Activated B cell treated with CpG ODN at 0.5 μM for 24 hours (primary cell): Measurements from ENCODE around the gene DCN. TPM values are rescaled to one million over a fixed set of nuclear protein-coding genes. Genes with fewer than 3 reads are reported as not detected.

Experiments used
- ATAC-seq: fragments of 200-7000 bp; cut with Tn5 transposase; one replicate; pipeline ENCODE4 v1.10.0; 2021; ENCODE audit warnings: low read depth, mild to moderate bottlenecking, moderate library complexity
- CTCF ChIA-PET: fragments of 350-600 bp; sonication (Branson Sonifier 250); formaldehyde crosslinking; loops from one replicate; lab custom pipeline; 2021; ENCODE audit warnings: antibody characterized with exemption; lab: Charles Lee
- POLR2A ChIA-PET: fragments of 350-600 bp; sonication (Branson Sonifier 250); formaldehyde crosslinking; loops from one replicate; lab custom pipeline; 2021; ENCODE audit warnings: antibody characterized with exemption; lab: Charles Lee
- DNase-seq: peaks from one replicate; pipeline ENCODE4 v3.0.0; 2022
- H3K27ac Mint-ChIP-seq: one replicate; pipeline ENCODE4 v1.8.0; 2020; ENCODE audit warnings: mixed read lengths
- H3K27me3 Mint-ChIP-seq: one replicate; pipeline ENCODE4 v1.8.0; 2021; ENCODE audit warnings: mixed read lengths
- H3K36me3 Mint-ChIP-seq: one replicate; pipeline ENCODE4 v1.8.0; 2021; ENCODE audit warnings: low read depth, mixed read lengths
- H3K4me1 Mint-ChIP-seq: one replicate; pipeline ENCODE4 v1.8.0; 2021; ENCODE audit warnings: mixed read lengths
- H3K4me3 Mint-ChIP-seq: one replicate; pipeline ENCODE4 v1.8.0; 2020; ENCODE audit warnings: mild to moderate bottlenecking, mixed read lengths
- H3K9me3 Mint-ChIP-seq: one replicate; pipeline ENCODE4 v1.8.0; 2020; ENCODE audit warnings: mixed read lengths
- CTCF ChIP-seq: fragments of 200-600 bp; IDR thresholded peaks from one replicate; pipeline ENCODE4 v1.8.0; 2022; ENCODE audit warnings: antibody characterized with exemption, mild to moderate bottlenecking
- intact Hi-C: fragments of 100-400 bp; cut with micrococcal nuclease; formaldehyde crosslinking; loops from one replicate; pipeline ENCODE4 v1.15.1; 2024
- total RNA-seq: library from RNA; stranded (reverse); gene quantifications from 2 replicates; pipeline ENCODE4 v1.2.3, GENCODE V29; 2022

Gene DCN
- total RNA-seq, 1 donor from 2014 or later: not detected

- intact Hi-C loops: no loop called here
- no peaks in the 10 kb centered on the region for H3K4me1 Mint-ChIP-seq
- no peak for DNase-seq
- no peak overlapping the region for H3K4me3 Mint-ChIP-seq
- no peak for TF ChIP-seq CTCF
- ChIA-PET CTCF (no interaction called here), POLR2A (no interaction called here)
- H3K27ac Mint-ChIP-seq: no peak overlapping the region
- H3K27me3 Mint-ChIP-seq: peaks cover 2% of the 10 kb centered on the region
- H3K36me3 Mint-ChIP-seq: no peaks in the 10 kb centered on the region
- no peak for ATAC-seq
- no peaks in the 10 kb centered on the region for H3K9me3 Mint-ChIP-seq
Measured at GRCh38 chr12:91172096-91172495, 10.5 kb downstream of the DCN start.

- TF ChIP-seq CTCF: no peak
- CTCF ChIA-PET: no interaction called here
Measured at GRCh38 chr12:91171476-91171875, 11.1 kb downstream of the DCN start.

GRCh38 chr12:91163116-91163515 is 19.5 kb downstream of the DCN start:
- POLR2A ChIA-PET: no interaction called here
- no peak overlapping the region for H3K27ac Mint-ChIP-seq
- H3K4me3 Mint-ChIP-seq: no peak overlapping the region
- intact Hi-C loops: no loop called here
- no peak for TF ChIP-seq CTCF
- H3K27me3 Mint-ChIP-seq: peaks cover under 1% of the 10 kb centered on the region
- no peak for DNase-seq
- CTCF ChIA-PET: no interaction called here
- no peaks in the 10 kb centered on the region for H3K4me1 Mint-ChIP-seq
- ATAC-seq: no peak
- H3K36me3 Mint-ChIP-seq: no peaks in the 10 kb centered on the region
- no peaks in the 10 kb centered on the region for H3K9me3 Mint-ChIP-seq

More at GRCh38 chr12:91171476-91171875, 11.1 kb downstream of the DCN start:
- H3K4me1 Mint-ChIP-seq: no peaks in the 10 kb centered on the region
- intact Hi-C loops: no loop called here
- POLR2A ChIA-PET: no interaction called here
- H3K36me3 Mint-ChIP-seq: no peaks in the 10 kb centered on the region
- no peaks in the 10 kb centered on the region for H3K9me3 Mint-ChIP-seq
- no peak overlapping the region for H3K4me3 Mint-ChIP-seq
- peaks cover 2% of the 10 kb centered on the region for H3K27me3 Mint-ChIP-seq
- no peak overlapping the region for H3K27ac Mint-ChIP-seq
- no peak for ATAC-seq
- DNase-seq: no peak

GRCh38 chr12:91161009-91161408 is 21.6 kb downstream of the DCN start:
- no peak for TF ChIP-seq CTCF
- ATAC-seq (no peak), DNase-seq (no peak)
- no peak overlapping the region for H3K4me3 Mint-ChIP-seq
- no peak overlapping the region for H3K27ac Mint-ChIP-seq
- ChIA-PET POLR2A (no interaction called here), CTCF (no interaction called here)
- H3K36me3 Mint-ChIP-seq: no peaks in the 10 kb centered on the region
- intact Hi-C loops: no loop called here
- no peaks in the 10 kb centered on the region for H3K4me1 Mint-ChIP-seq
- no peaks in the 10 kb centered on the region for H3K27me3 Mint-ChIP-seq
- no peaks in the 10 kb centered on the region for H3K9me3 Mint-ChIP-seq

GRCh38 chr12:91155990-91156389 is 26.6 kb downstream of the DCN start:
- H3K27me3 Mint-ChIP-seq: no peaks in the 10 kb centered on the region
- H3K9me3 Mint-ChIP-seq: peaks cover 2% of the 10 kb centered on the region
- no peak for DNase-seq
- ChIA-PET CTCF (no interaction called here), POLR2A (no interaction called here)
- H3K4me3 Mint-ChIP-seq: no peak overlapping the region
- no peak overlapping the region for H3K27ac Mint-ChIP-seq
- H3K36me3 Mint-ChIP-seq: no peaks in the 10 kb centered on the region
- TF ChIP-seq CTCF: no peak
- no peak for ATAC-seq
- intact Hi-C loops: no loop called here
- H3K4me1 Mint-ChIP-seq: no peaks in the 10 kb centered on the region
